Activated CD4-positive, alpha-beta T cell treated with anti-CD3 and anti-CD28 coated beads for 1 hour (primary cell): Measurements from ENCODE around the gene ITPR1.
"Not testable (repeated sequence)": the region's sequence is repeated elsewhere in the genome, so short reads cannot be mapped to it uniquely, and the experiment has no call there.

Source experiments
- DNase-seq: peaks from one replicate; pipeline ENCODE4 v3.0.0-alpha.2; 2020

The ITPR1 gene

GRCh38 chr3:4748701-4749378 is 255.7 kb downstream of the ITPR1 start:
- no peak for DNase-seq

- no peak for DNase-seq
These were observed 256.4 kb downstream of the ITPR1 start for GRCh38 chr3:4749567-4750002.

- no peak for DNase-seq
These were observed 257.3 kb downstream of the ITPR1 start for GRCh38 chr3:4750306-4750968.

GRCh38 chr3:4751029-4751501 is 257.9 kb downstream of the ITPR1 start:
- no peak for DNase-seq

GRCh38 chr3:4751502-4752101 is 258.5 kb downstream of the ITPR1 start:
- DNase-seq: no peak

GRCh38 chr3:4752201-4753072 is 259.3 kb downstream of the ITPR1 start:
- no peak for DNase-seq

GRCh38 chr3:4753073-4753691 is 260.0 kb downstream of the ITPR1 start:
- no peak for DNase-seq

- DNase-seq: no peak
These were observed 261.3 kb downstream of the ITPR1 start for GRCh38 chr3:4754180-4755086.

- DNase-seq: no peak
These were observed 262.4 kb downstream of the ITPR1 start for GRCh38 chr3:4755566-4755965.

GRCh38 chr3:4756057-4756775 is 263.1 kb downstream of the ITPR1 start:
- DNase-seq: no peak

- DNase-seq: no peak
These were observed 263.9 kb downstream of the ITPR1 start for GRCh38 chr3:4756855-4757574.

- no peak for DNase-seq
These were observed 264.6 kb downstream of the ITPR1 start for GRCh38 chr3:4757575-4758248.

- DNase-seq: no peak
These were observed 265.2 kb downstream of the ITPR1 start for GRCh38 chr3:4758249-4758860.

- DNase-seq: no peak
These were observed 266.0 kb downstream of the ITPR1 start for GRCh38 chr3:4758957-4759656.

- no peak for DNase-seq
These were observed 266.7 kb downstream of the ITPR1 start for GRCh38 chr3:4759689-4760312.

GRCh38 chr3:4761759-4762158 is 268.6 kb downstream of the ITPR1 start:
- no peak for DNase-seq

GRCh38 chr3:4762481-4763230 is 269.5 kb downstream of the ITPR1 start:
- not testable (repeated sequence) for DNase-seq
